Loucy (cell line): ENCODE measurements around the gene GLT1D1.

Source experiments
- H2AFZ ChIP-seq: fragments of 200-600 bp; sonication (generic); 2 replicates; pipeline ENCODE4 v1.6.0; 2016; ENCODE audit warnings: antibody characterized with exemption, mild to moderate bottlenecking, low read length, moderate library complexity
- H3F3A ChIP-seq: fragments of 200-600 bp; 2 replicates; pipeline ENCODE4 v1.6.0; 2016; ENCODE audit warnings: antibody characterized with exemption, low read depth, mild to moderate bottlenecking
- H3K27me3 ChIP-seq: fragments of 200-600 bp; sonication (generic); 2 replicates; pipeline ENCODE4 v1.6.1; 2014; ENCODE audit warnings: low read length, mild to moderate bottlenecking; ENCODE audit not compliant: insufficient read depth, poor library complexity, severe bottlenecking
- H3K36me3 ChIP-seq: fragments of 200-600 bp; sonication (generic); 2 replicates; pipeline ENCODE4 v1.6.1; 2016; ENCODE audit warnings: low read length; ENCODE audit not compliant: insufficient read depth
- H3K4me1 ChIP-seq: fragments of 200-600 bp; sonication (generic); 2 replicates; pipeline ENCODE4 v1.5.1; 2014; ENCODE audit warnings: low read length, mild to moderate bottlenecking; ENCODE audit not compliant: insufficient read depth, poor library complexity, severe bottlenecking
- H3K4me2 ChIP-seq: fragments of 200-600 bp; sonication (generic); 2 replicates; pipeline ENCODE4 v1.6.0; 2014; ENCODE audit warnings: antibody characterized with exemption, low read length, low read depth, mild to moderate bottlenecking; ENCODE audit not compliant: poor library complexity, severe bottlenecking
- H3K4me3 ChIP-seq: fragments of 200-600 bp; sonication (generic); 2 replicates; pipeline ENCODE4 v1.5.1; 2014; ENCODE audit warnings: low read length, mild to moderate bottlenecking, mixed read lengths; ENCODE audit not compliant: poor library complexity, severe bottlenecking
- H3K79me2 ChIP-seq: fragments of 200-600 bp; sonication (generic); 2 replicates; pipeline ENCODE4 v1.6.1; 2014; ENCODE audit warnings: low read length; ENCODE audit not compliant: insufficient read depth
- H3K9ac ChIP-seq: fragments of 200-600 bp; sonication (generic); 2 replicates; pipeline ENCODE4 v1.6.0; 2014; ENCODE audit warnings: mild to moderate bottlenecking, low read depth, low read length, moderate library complexity; ENCODE audit not compliant: poor library complexity, severe bottlenecking
- H3K9me2 ChIP-seq: fragments of 200-600 bp; sonication (generic); replicated peaks from 2 replicates; pipeline ENCODE4 v1.6.1; 2016; ENCODE audit warnings: low read depth, low read length, mixed read lengths
- H3K9me3 ChIP-seq: fragments of 200-600 bp; sonication (generic); 2 replicates; pipeline ENCODE4 v1.6.1; 2014; ENCODE audit warnings: mild to moderate bottlenecking, antibody characterized with exemption, low read length, low read depth; ENCODE audit not compliant: insufficient read depth
- H4K20me1 ChIP-seq: fragments of 200-600 bp; sonication (generic); 2 replicates; pipeline ENCODE4 v1.6.0; 2014; ENCODE audit warnings: antibody characterized with exemption, low read length, mild to moderate bottlenecking; ENCODE audit not compliant: insufficient read depth, poor library complexity, severe bottlenecking
- CTCF ChIP-seq: fragments of 200-600 bp; sonication (generic); conservative IDR thresholded peaks from 2 replicates; pipeline ENCODE4 v1.5.1; 2014; ENCODE audit warnings: mild to moderate bottlenecking, antibody characterized with exemption, low read length
- EZH2phosphoT487 ChIP-seq: fragments of 200-600 bp; IDR thresholded peaks from 2 replicates; pipeline ENCODE4 v1.6.1; 2018; ENCODE audit warnings: antibody characterized with exemption, mild to moderate bottlenecking, moderate library complexity, borderline replicate concordance

Gene GLT1D1

GRCh38 chr12:128940090-128940888 lies 87.0 kb downstream of the GLT1D1 start:
- Histone ChIP-seq H3K4me3 (no peak overlapping the region), H3K9ac (no peak overlapping the region), H3K9me3 (no peaks in the 10 kb centered on the region), H2AFZ (no peak overlapping the region), H3K4me1 (peaks cover 11% of the 10 kb centered on the region), H3F3A (no peaks in the 10 kb centered on the region), H3K9me2 (no peaks in the 10 kb centered on the region), H3K36me3 (no peaks in the 10 kb centered on the region), H3K79me2 (no peaks in the 10 kb centered on the region), H3K27me3 (no peaks in the 10 kb centered on the region), H3K4me2 (no peak overlapping the region), H4K20me1 (no peaks in the 10 kb centered on the region)
- TF ChIP-seq EZH2phosphoT487 (no peak), CTCF (no peak)

DNA sequence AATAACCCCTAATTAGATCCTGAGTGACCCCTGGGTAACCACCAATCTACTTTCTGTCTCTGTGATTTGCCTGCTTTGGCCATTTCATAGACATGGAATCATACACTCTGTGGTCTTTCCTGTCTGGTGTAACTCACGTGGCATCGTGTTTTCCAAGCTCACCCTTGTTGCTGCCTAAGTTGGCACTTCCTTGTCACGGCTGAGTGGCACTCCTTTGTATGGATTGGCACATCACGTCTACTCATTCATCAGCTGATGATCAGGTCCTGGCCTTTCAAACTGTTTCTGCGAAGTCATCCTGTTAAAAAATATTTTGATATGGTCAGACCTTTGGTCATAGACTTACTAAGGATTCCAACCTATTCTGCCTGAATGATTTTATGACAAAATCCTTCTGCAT lies 87.7 kb downstream of the GLT1D1 start:
- Histone ChIP-seq H3K27me3 (no peaks in the 10 kb centered on the region), H4K20me1 (no peaks in the 10 kb centered on the region), H2AFZ (no peak overlapping the region), H3K36me3 (no peaks in the 10 kb centered on the region), H3F3A (no peaks in the 10 kb centered on the region), H3K9ac (no peak overlapping the region), H3K4me2 (no peak overlapping the region), H3K9me3 (no peaks in the 10 kb centered on the region), H3K4me3 (no peak overlapping the region), H3K4me1 (peaks cover 8% of the 10 kb centered on the region), H3K79me2 (no peaks in the 10 kb centered on the region), H3K9me2 (no peaks in the 10 kb centered on the region)
- TF ChIP-seq CTCF (no peak), EZH2phosphoT487 (no peak)

DNA sequence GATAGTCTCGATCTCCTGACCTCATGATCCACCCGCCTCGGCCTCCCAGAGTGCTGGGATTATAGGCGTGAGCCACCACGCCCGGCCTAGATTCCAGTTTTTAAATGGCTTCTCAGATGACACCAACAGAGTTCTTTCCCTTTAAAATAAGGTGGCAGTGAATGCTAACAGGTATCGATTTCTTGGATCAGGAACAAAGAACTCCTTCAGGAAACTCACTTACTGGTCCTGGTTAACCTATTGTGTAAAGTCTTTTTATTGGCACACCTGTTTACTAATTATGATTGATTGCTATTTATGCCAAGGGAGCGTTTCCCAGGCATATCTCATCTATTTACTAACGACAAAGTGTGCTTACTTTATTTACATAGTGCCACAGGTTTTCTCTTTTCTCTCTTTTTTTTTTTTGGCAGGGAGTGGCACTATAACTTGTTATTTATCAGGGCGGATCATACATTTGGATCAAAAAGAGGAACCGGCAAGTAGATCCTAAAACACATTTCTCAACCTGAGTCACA lies 89.7 kb downstream of the GLT1D1 start:
- Histone ChIP-seq H3K9me2 (no peaks in the 10 kb centered on the region), H2AFZ (no peak overlapping the region), H3K36me3 (no peaks in the 10 kb centered on the region), H3K9ac (no peak overlapping the region), H3F3A (no peaks in the 10 kb centered on the region), H3K27me3 (no peaks in the 10 kb centered on the region), H3K9me3 (no peaks in the 10 kb centered on the region), H3K4me2 (no peak overlapping the region), H3K4me3 (no peak overlapping the region), H3K79me2 (no peaks in the 10 kb centered on the region), H3K4me1 (peaks cover 11% of the 10 kb centered on the region), H4K20me1 (no peaks in the 10 kb centered on the region)
- TF ChIP-seq CTCF: no peak
- no peak for TF ChIP-seq EZH2phosphoT487
